Heart left ventricle (tissue), 13 donors: ENCODE data around the gene CSMD2.

Source experiments
- CTCF ChIP-seq, 12 donors: fragments of 200-600 bp; sonication (generic) in 4 of 12; IDR thresholded peaks; one replicate each; pipeline versions ENCODE4 v1.5.0 to v1.8.0; 2018 to 2022; ENCODE audit warnings: antibody characterized with exemption in 12 of 12, mild to moderate bottlenecking in 5 of 12
- POLR2A ChIP-seq, 2 donors: fragments of 450-650 bp; IDR thresholded peaks; one replicate each; pipeline ENCODE4 v1.6.1; 2017; ENCODE audit warnings: antibody characterized with exemption in 2 of 2, mild to moderate bottlenecking in 2 of 2, moderate library complexity in 2 of 2
- donor health status: ischemic (EF 13 %, LVEDD 7.1; RV severe dilation, severe dysfunction).
- donor health status: DM: no; HTN: yes; CAD: no.
- donor health status: DM: no; HTN: no; CAD: no.
- donor health status: ischemic (EF 25% LVEDD 6.9; RV normal size, moderate dysfunction).
- donor health status: ischemic (EF 25% LVEDD 5.7; RV mildly dilated, moderate dysfunction).
- donor health status: ischemic (EF 35%, LVEDD 5.7; RV mildly dilated, moderate dysfunction).
- donor health status: nonischemic (EF 11% LVEDD 7.7; RV severe dilation, severe dysfunction).
- donor health status: DM: yes; HTN: yes; CAD: no.
- donor health status: PGD.
- donor health status: ischemic (EF 29% LVEDD 5.4; RV normal size, mild dysfunction).
- donor health status: nonischemic (EF 23%, LVEDD 6.1; RV moderate dilation, normal function).

DNA sequence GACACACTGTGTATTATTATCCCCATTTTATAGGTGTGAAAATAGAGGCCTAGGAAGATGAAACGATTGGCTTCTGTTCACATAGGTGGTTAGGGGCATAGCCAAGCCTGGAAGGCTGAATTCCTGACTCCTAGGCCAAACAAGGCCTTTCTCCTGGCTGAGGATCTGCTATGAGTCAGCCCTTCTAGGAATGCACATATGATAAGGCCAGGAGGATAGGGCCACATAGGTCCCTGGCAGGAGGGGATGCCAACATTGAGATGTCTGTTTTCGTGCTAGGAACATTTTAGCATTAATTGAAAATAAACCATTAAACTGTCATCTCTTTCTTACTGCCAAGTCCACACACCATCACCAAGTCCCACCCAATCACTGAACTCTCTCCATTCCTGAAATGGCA, 9.2 kb downstream of the CSMD2 start:
- TF ChIP-seq CTCF (IDR thresholded peaks at IDR 0.05), result no peak
- no peak for TF ChIP-seq POLR2A (IDR thresholded peaks at IDR 0.05)
